HepG2 (cell line): Measurements from ENCODE around the gene CCL17. TPM values are rescaled to one million over a fixed set of nuclear protein-coding genes. Genes with fewer than 3 reads are reported as not detected.

Experiments
- ATAC-seq: fragments of 200-7000 bp; cut with Tn5 transposase; 3 replicates; pipeline ENCODE4 v1.9.1; 2020; ENCODE audit warnings: mild to moderate bottlenecking, moderate library complexity
- BruUV-seq: library from RNA; stranded (reverse); fragments of 400-500 nt; replicated peaks from 2 replicates; lab custom pipeline; 2021; lab: Mats Ljungman, UMichigan
- CTCF ChIA-PET: fragments of 300-600 bp; formaldehyde crosslinking; extraction: SDS; loops from one replicate; lab custom pipeline; 2021; ENCODE audit warnings: low total read pairs, inconsistent platforms, low intra/inter-chr PET ratio; lab: Yijun Ruan, JAX
- POLR2A ChIA-PET: fragments of 350-600 bp; sonication (Branson Sonifier 250); formaldehyde crosslinking; loops from one replicate; lab custom pipeline; 2020; ENCODE audit warnings: antibody characterized with exemption, inconsistent platforms; lab: Yijun Ruan, JAX
- DNase-seq: peaks from one replicate; pipeline ENCODE4 v3.0.0-alpha.2; 2015; ENCODE audit warnings: low spot score
- FAIRE-seq: peaks from 3 replicates; lab custom pipeline; 2011; peaks lifted over from hg19 to GRCh38; lab: Jason Lieb, UNC
- H2AFZ ChIP-seq: one replicate; pipeline ENCODE4 v1.6.1; 2011; ENCODE audit warnings: low read length, inconsistent platforms
- H3K27ac ChIP-seq: fragments of 300-600 bp; 3 replicates; pipeline ENCODE4 v1.8.0; 2011; ENCODE audit warnings: mixed run types, mild to moderate bottlenecking, mixed read lengths, low read length, inconsistent platforms; ENCODE audit not compliant: insufficient read depth; ENCODE audit errors: extremely low read length
- H3K27me3 ChIP-seq, 2 experiments: fragments of 200-600 bp in 1 of 2; 2 replicates in 1 of 2; 3 replicates in 1 of 2; pipeline versions ENCODE4 v1.6.0 to v1.8.0; 2011; ENCODE audit warnings: low read length in 2 of 2, mild to moderate bottlenecking in 2 of 2, moderate library complexity in 2 of 2, inconsistent platforms in 1 of 2; ENCODE audit not compliant: insufficient read depth in 2 of 2, control insufficient read depth in 1 of 2
- H3K36me3 ChIP-seq, 2 experiments: fragments of 200-600 bp in 1 of 2; replicated peaks in 1 of 2; 2 replicates in 1 of 2; 3 replicates in 1 of 2; pipeline versions ENCODE4 v1.5.1 to v1.8.0; 2011; ENCODE audit warnings: low read length in 2 of 2, inconsistent platforms in 1 of 2; ENCODE audit not compliant: insufficient read depth in 2 of 2, control insufficient read depth in 1 of 2
- H3K4me1 ChIP-seq: 2 replicates; pipeline ENCODE4 v1.5.1; 2012; ENCODE audit warnings: low read length, inconsistent platforms; ENCODE audit not compliant: insufficient read depth
- H3K4me2 ChIP-seq: 2 replicates; pipeline ENCODE4 v1.6.0; 2011; ENCODE audit warnings: low read depth, low read length, inconsistent platforms
- H3K4me3 ChIP-seq, 3 experiments: fragments of 200-600 bp in 1 of 3; sonication (generic), shearing (Covaris generic) in 1 of 3; replicated peaks in 1 of 3; 2 replicates each; pipeline ENCODE4 v1.5.1; 2011 to 2016; ENCODE audit warnings: low read length in 3 of 3, inconsistent platforms in 2 of 3, low read depth in 2 of 3, mild to moderate bottlenecking in 2 of 3, control low read depth in 1 of 3, mixed read lengths in 1 of 3; ENCODE audit not compliant: insufficient read depth in 1 of 3
- H3K79me2 ChIP-seq: one replicate; pipeline ENCODE4 v1.6.1; 2011; ENCODE audit warnings: low read length, inconsistent platforms; ENCODE audit not compliant: insufficient read depth
- H3K9ac ChIP-seq: 2 replicates; pipeline ENCODE4 v1.6.0; 2011; ENCODE audit warnings: mild to moderate bottlenecking, low read depth, low read length, inconsistent platforms; ENCODE audit not compliant: insufficient read depth
- H3K9me3 ChIP-seq: 2 replicates; pipeline ENCODE4 v1.5.1; 2012; ENCODE audit warnings: mild to moderate bottlenecking, low read length
- H4K20me1 ChIP-seq: 2 replicates; pipeline ENCODE4 v1.6.0; 2011; ENCODE audit warnings: inconsistent platforms, mild to moderate bottlenecking, low read length, moderate library complexity; ENCODE audit not compliant: insufficient read depth
- ARID2 ChIP-seq: sonication (generic); formaldehyde crosslinking; IDR thresholded peaks from 2 replicates; pipeline ENCODE4 v1.8.1; 2022; ENCODE audit warnings: mild to moderate bottlenecking, missing genetic modification reagents, borderline replicate concordance
- ARNT2 ChIP-seq: sonication (generic); formaldehyde crosslinking; IDR thresholded peaks from 2 replicates; pipeline ENCODE4 v1.8.0; 2022; ENCODE audit warnings: mild to moderate bottlenecking, low read depth, missing genetic modification reagents, moderate library complexity
- CCDC6 ChIP-seq: sonication (generic); formaldehyde crosslinking; IDR thresholded peaks from 2 replicates; pipeline ENCODE4 v1.8.1; 2022; ENCODE audit warnings: mild to moderate bottlenecking, missing genetic modification reagents, moderate library complexity
- ETV6 ChIP-seq: sonication (generic); formaldehyde crosslinking; conservative IDR thresholded peaks from 2 replicates; pipeline ENCODE4 v1.4.0; 2020; ENCODE audit warnings: missing genetic modification reagents
- HIVEP1 ChIP-seq: sonication (generic); formaldehyde crosslinking; IDR thresholded peaks from 2 replicates; pipeline ENCODE4 v1.4.0; 2020; ENCODE audit warnings: mild to moderate bottlenecking, missing genetic modification reagents
- MYC ChIP-seq: sonication (generic); formaldehyde crosslinking; IDR thresholded peaks from 2 replicates; pipeline ENCODE4 v1.9.0; 2021; ENCODE audit warnings: missing genetic modification reagents, borderline replicate concordance
- SMYD3 ChIP-seq: sonication (generic); formaldehyde crosslinking; IDR thresholded peaks from 2 replicates; pipeline ENCODE4 v1.8.1; 2023; ENCODE audit warnings: mild to moderate bottlenecking, missing genetic modification reagents
- ZNF101 ChIP-seq: sonication (generic); formaldehyde crosslinking; IDR thresholded peaks from 2 replicates; pipeline ENCODE4 v1.4.0; 2020; ENCODE audit warnings: mild to moderate bottlenecking, low read depth, missing genetic modification reagents, borderline replicate concordance
- ZNF296 ChIP-seq: sonication (generic); formaldehyde crosslinking; conservative IDR thresholded peaks from 2 replicates; pipeline ENCODE4 v1.5.0; 2020; ENCODE audit warnings: mild to moderate bottlenecking, missing genetic modification reagents
- ZNF34 ChIP-seq: sonication (generic); formaldehyde crosslinking; IDR thresholded peaks from 2 replicates; pipeline ENCODE4 v1.4.0; 2020; ENCODE audit warnings: mild to moderate bottlenecking, missing genetic modification reagents, borderline replicate concordance
- ZNF672 ChIP-seq: sonication (generic); formaldehyde crosslinking; IDR thresholded peaks from 2 replicates; pipeline ENCODE4 v1.8.1; 2022; ENCODE audit warnings: missing genetic modification reagents
- ZNF709 ChIP-seq: sonication (generic); formaldehyde crosslinking; IDR thresholded peaks from 2 replicates; pipeline ENCODE4 v1.5.0; 2020; ENCODE audit warnings: mild to moderate bottlenecking, missing genetic modification reagents
- ZZZ3 ChIP-seq: sonication (generic); formaldehyde crosslinking; IDR thresholded peaks from 2 replicates; pipeline ENCODE4 v1.4.0; 2020; ENCODE audit warnings: missing genetic modification reagents, mild to moderate bottlenecking, borderline replicate concordance
- WGBS: methylation state at CpG from one replicate; pipeline ENCODE4 v1.1.6; 2017; ENCODE audit warnings: low lambda C conversion rate; 5-methylcytosine and 5-hydroxymethylcytosine counted together
- in situ Hi-C: cut with HindIII; loops from 2 replicates; pipeline ENCODE4 v1.10.0; 2017; ENCODE audit warnings: low pct_unique_long_range_greater_than_20kb; ENCODE audit not compliant: extremely low pct_ligation_motif_present
- intact Hi-C: fragments of 100-400 bp; cut with micrococcal nuclease; formaldehyde crosslinking; loops from one replicate; pipeline ENCODE4 v1.10.0; 2022; ENCODE audit not compliant: unreplicated experiment
- polyA plus RNA-seq, 8 experiments: library from polyadenylated mRNA; depleted of rRNA in 3 of 8; stranded (reverse) in 7 of 8; unstranded in 1 of 8; fragments of >200 nt; fragmentation: Illumina TruSeq in 4 of 8; extraction: Trizol in 4 of 8; gene quantifications; 2 replicates each; pipeline versions ENCODE4 v1.2.1 to v1.2.3, GENCODE V29; 2011 to 2016; ENCODE audit warnings: low read depth in 4 of 8, missing spikeins in 1 of 8, mixed read lengths in 1 of 8; ENCODE audit not compliant: insufficient read depth in 1 of 8
- total RNA-seq, 5 experiments: library from RNA; depleted of rRNA; stranded (reverse); fragments of >200 nt; fragmentation: Illumina TruSeq; extraction: Trizol; gene quantifications; 2 replicates each; pipeline ENCODE4 v1.2.3, GENCODE V29; 2016; ENCODE audit warnings: low read depth in 1 of 5
- TF ChIP-seq, protein P1 (sequence below), 2 experiments: sonication (generic) in 1 of 2; formaldehyde crosslinking in 1 of 2; IDR thresholded peaks; 2 replicates each; pipeline versions ENCODE4 v1.4.0 to v1.6.1; 2016 to 2020; ENCODE audit warnings: borderline replicate concordance in 1 of 2, low read depth in 1 of 2, mild to moderate bottlenecking in 1 of 2, missing genetic modification reagents in 1 of 2
- TF ChIP-seq, protein P2 (sequence below): sonication (generic); formaldehyde crosslinking; IDR thresholded peaks from 2 replicates; pipeline ENCODE4 v1.4.0; 2020; ENCODE audit warnings: mild to moderate bottlenecking, missing genetic modification reagents
- TF ChIP-seq, protein P3 (sequence below): sonication (generic); formaldehyde crosslinking; IDR thresholded peaks from 2 replicates; pipeline ENCODE4 v1.4.0; 2020; ENCODE audit warnings: missing genetic modification reagents

The CCL17 gene
- total and polyA plus RNA-seq, 2 of the 13 experiments (the other 11 are each of a cell fraction or from before 2014, with no cell fraction given) = not detected

DNA sequence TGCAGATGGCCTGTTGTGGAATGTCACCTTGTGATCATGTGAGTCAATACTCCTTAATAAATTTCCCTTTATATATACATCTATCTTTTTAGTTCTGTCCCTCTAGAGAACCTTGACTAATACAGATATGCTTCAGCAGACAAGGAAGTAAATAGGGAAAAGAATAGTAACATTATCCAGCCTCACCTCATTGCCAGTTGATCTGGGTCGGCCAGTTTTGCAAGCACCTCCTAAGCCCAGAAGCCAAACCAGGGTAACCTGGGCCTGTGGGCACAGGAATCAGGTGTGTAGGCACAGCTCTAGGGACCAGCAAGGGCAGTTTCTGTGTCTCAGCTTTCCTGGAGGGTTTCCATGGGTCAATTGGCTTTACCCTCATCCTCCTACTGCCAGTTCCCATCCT, 11.9 kb upstream of the CCL17 start:
- FAIRE-seq (no peak), ATAC-seq (no peak), DNase-seq (no peak)
- Histone ChIP-seq H3K4me2 (no peak overlapping the region), H3K27me3 (peaks cover 4 to 12% of the 10 kb centered on the region in 2 experiments; a peak in 4 of 5 replicates), H3K9ac (no peak overlapping the region), H3K36me3 (no peaks in the 10 kb centered on the region), H3K4me3 (no peak overlapping the region), H4K20me1 (no peaks in the 10 kb centered on the region), H3K9me3 (no peaks in the 10 kb centered on the region), H3K79me2 (no peaks in the 10 kb centered on the region), H3K4me1 (peaks cover 16% of the 10 kb centered on the region; the same call in 1 of the 2 replicates), H3K27ac (no peak overlapping the region), H2AFZ (no peak overlapping the region)
- in situ Hi-C loops (no loop called here), intact Hi-C loops (no loop called here)
- ChIA-PET POLR2A (interaction anchor here (3.0 kb wide), 1 partner anchor 20 kb away, joined by 9 read pairs; the partner anchor contains the start of gene CX3CL1), CTCF (no interaction called here)
- no TSS peak for BruUV-seq
- 0% methylated on average over 1 of the region's 1 CpG for WGBS
- TF ChIP-seq ARNT2 (CRISPR knock-in tag) = no peak
- no peak for TF ChIP-seq ZNF709 (CRISPR knock-in tag)
- TF ChIP-seq ZNF296 (CRISPR knock-in tag) = no peak
- TF ChIP-seq, protein P1, sequence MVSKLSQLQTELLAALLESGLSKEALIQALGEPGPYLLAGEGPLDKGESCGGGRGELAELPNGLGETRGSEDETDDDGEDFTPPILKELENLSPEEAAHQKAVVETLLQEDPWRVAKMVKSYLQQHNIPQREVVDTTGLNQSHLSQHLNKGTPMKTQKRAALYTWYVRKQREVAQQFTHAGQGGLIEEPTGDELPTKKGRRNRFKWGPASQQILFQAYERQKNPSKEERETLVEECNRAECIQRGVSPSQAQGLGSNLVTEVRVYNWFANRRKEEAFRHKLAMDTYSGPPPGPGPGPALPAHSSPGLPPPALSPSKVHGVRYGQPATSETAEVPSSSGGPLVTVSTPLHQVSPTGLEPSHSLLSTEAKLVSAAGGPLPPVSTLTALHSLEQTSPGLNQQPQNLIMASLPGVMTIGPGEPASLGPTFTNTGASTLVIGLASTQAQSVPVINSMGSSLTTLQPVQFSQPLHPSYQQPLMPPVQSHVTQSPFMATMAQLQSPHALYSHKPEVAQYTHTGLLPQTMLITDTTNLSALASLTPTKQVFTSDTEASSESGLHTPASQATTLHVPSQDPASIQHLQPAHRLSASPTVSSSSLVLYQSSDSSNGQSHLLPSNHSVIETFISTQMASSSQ (IDR thresholded peaks at IDR 0.05; ENCODE audit: low read depth) = no peak
- TF ChIP-seq, protein P1 (CRISPR knock-in tag; IDR thresholded peaks at IDR 0.05; ENCODE audit: borderline replicate concordance) = no peak
- TF ChIP-seq CCDC6 (CRISPR knock-in tag) = no peak
- no peak for TF ChIP-seq ZNF34 (CRISPR knock-in tag)
- TF ChIP-seq, protein P2, sequence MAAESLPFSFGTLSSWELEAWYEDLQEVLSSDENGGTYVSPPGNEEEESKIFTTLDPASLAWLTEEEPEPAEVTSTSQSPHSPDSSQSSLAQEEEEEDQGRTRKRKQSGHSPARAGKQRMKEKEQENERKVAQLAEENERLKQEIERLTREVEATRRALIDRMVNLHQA (CRISPR knock-in tag) = no peak
- no peak for TF ChIP-seq ARID2 (CRISPR knock-in tag)
- TF ChIP-seq MYC (CRISPR knock-in tag) = no peak
- no peak for TF ChIP-seq HIVEP1 (CRISPR knock-in tag)
- TF ChIP-seq ZNF672 = no peak
- no peak for TF ChIP-seq ETV6 (CRISPR knock-in tag)
- TF ChIP-seq, protein P3, sequence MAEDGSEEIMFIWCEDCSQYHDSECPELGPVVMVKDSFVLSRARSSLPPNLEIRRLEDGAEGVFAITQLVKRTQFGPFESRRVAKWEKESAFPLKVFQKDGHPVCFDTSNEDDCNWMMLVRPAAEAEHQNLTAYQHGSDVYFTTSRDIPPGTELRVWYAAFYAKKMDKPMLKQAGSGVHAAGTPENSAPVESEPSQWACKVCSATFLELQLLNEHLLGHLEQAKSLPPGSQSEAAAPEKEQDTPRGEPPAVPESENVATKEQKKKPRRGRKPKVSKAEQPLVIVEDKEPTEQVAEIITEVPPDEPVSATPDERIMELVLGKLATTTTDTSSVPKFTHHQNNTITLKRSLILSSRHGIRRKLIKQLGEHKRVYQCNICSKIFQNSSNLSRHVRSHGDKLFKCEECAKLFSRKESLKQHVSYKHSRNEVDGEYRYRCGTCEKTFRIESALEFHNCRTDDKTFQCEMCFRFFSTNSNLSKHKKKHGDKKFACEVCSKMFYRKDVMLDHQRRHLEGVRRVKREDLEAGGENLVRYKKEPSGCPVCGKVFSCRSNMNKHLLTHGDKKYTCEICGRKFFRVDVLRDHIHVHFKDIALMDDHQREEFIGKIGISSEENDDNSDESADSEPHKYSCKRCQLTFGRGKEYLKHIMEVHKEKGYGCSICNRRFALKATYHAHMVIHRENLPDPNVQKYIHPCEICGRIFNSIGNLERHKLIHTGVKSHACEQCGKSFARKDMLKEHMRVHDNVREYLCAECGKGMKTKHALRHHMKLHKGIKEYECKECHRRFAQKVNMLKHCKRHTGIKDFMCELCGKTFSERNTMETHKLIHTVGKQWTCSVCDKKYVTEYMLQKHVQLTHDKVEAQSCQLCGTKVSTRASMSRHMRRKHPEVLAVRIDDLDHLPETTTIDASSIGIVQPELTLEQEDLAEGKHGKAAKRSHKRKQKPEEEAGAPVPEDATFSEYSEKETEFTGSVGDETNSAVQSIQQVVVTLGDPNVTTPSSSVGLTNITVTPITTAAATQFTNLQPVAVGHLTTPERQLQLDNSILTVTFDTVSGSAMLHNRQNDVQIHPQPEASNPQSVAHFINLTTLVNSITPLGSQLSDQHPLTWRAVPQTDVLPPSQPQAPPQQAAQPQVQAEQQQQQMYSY (CRISPR knock-in tag) = no peak
- no peak for TF ChIP-seq ZNF101 (CRISPR knock-in tag)
- no peak for TF ChIP-seq SMYD3 (CRISPR knock-in tag)
- TF ChIP-seq ZZZ3 (CRISPR knock-in tag) = no peak
